GM12878 (cell line): ENCODE results near the gene DLAT. TPM values are rescaled to one million over a fixed set of nuclear protein-coding genes. Genes with fewer than 3 reads are reported as not detected.

Experiments
- ATAC-seq: fragments of 200-7000 bp; cut with Tn5 transposase; 3 replicates; pipeline ENCODE4 v1.9.1; 2020; ENCODE audit warnings: mild to moderate bottlenecking, moderate library complexity
- BruUV-seq: library from RNA; stranded (reverse); fragments of 400-500 nt; replicated peaks from 2 replicates; lab custom pipeline; 2021; lab: Mats Ljungman, UMichigan
- CTCF ChIA-PET: fragments of 300-600 bp; sonication (Branson Sonifier 250); formaldehyde crosslinking; extraction: SDS; loops from one replicate; lab custom pipeline; 2021; ENCODE audit warnings: inconsistent platforms; lab: Yijun Ruan, JAX
- POLR2A ChIA-PET: fragments of 350-600 bp; formaldehyde crosslinking; extraction: SDS; loops from one replicate; lab custom pipeline; 2021; ENCODE audit warnings: inconsistent platforms; lab: Charles Lee
- RAD21 ChIA-PET: fragments of 300-600 bp; sonication (Branson Sonifier 250); formaldehyde crosslinking; loops from one replicate; lab custom pipeline; 2023; ENCODE audit warnings: antibody characterized with exemption; ENCODE audit not compliant: unreplicated experiment; lab: Charles Lee
- SMC1A ChIA-PET: fragments of 300-600 bp; sonication (Branson Sonifier 250); formaldehyde crosslinking; loops from one replicate; lab custom pipeline; 2023; ENCODE audit not compliant: unreplicated experiment, uncharacterized antibody; lab: Charles Lee
- DNase-seq: peaks from one replicate; pipeline ENCODE4 v3.0.0-alpha.2; 2011; ENCODE audit warnings: low read depth, low spot score
- FAIRE-seq: peaks from 3 replicates; lab custom pipeline; 2011; peaks lifted over from hg19 to GRCh38; lab: Jason Lieb, UNC
- H2AFZ ChIP-seq: 2 replicates; pipeline ENCODE4 v1.6.0; 2011; ENCODE audit warnings: low read depth, low read length, control low read depth; ENCODE audit not compliant: control insufficient read depth
- H3K27ac ChIP-seq: 2 replicates; pipeline ENCODE4 v1.5.1; 2011; ENCODE audit warnings: control low read depth; ENCODE audit not compliant: control insufficient read depth, insufficient read depth
- H3K27me3 ChIP-seq, 2 experiments: replicated peaks in 1 of 2; 2 replicates each; pipeline versions ENCODE4 v1.6.0 to v1.6.1; 2011; ENCODE audit warnings: low read length in 1 of 2; ENCODE audit not compliant: control insufficient read depth in 2 of 2, insufficient read depth in 2 of 2
- H3K36me3 ChIP-seq, 2 experiments: 2 replicates each; pipeline ENCODE4 v1.5.1; 2011; ENCODE audit warnings: low read length in 1 of 2; ENCODE audit not compliant: control insufficient read depth in 2 of 2, insufficient read depth in 2 of 2
- H3K4me1 ChIP-seq: 2 replicates; pipeline ENCODE4 v1.6.1; 2011; ENCODE audit warnings: mild to moderate bottlenecking, low read length, moderate library complexity, mixed read lengths; ENCODE audit not compliant: control insufficient read depth, insufficient read depth
- H3K4me2 ChIP-seq: 2 replicates; pipeline ENCODE4 v1.6.0; 2011; ENCODE audit warnings: control low read depth; ENCODE audit not compliant: control insufficient read depth, insufficient read depth
- H3K4me3 ChIP-seq: fragments of 200-600 bp; sonication (generic); 2 replicates; pipeline ENCODE4 v1.5.1; 2016
- H3K79me2 ChIP-seq: 2 replicates; pipeline ENCODE4 v1.6.0; 2011; ENCODE audit warnings: low read length; ENCODE audit not compliant: control insufficient read depth, insufficient read depth
- H3K9ac ChIP-seq: 2 replicates; pipeline ENCODE4 v1.8.0; 2011; ENCODE audit warnings: low read length, control low read depth, mixed read lengths; ENCODE audit not compliant: control insufficient read depth, insufficient read depth
- H3K9me3 ChIP-seq: replicated peaks from 3 replicates; pipeline ENCODE4 v1.5.1; 2011; ENCODE audit warnings: mild to moderate bottlenecking, low read length; ENCODE audit not compliant: control insufficient read depth, insufficient read depth
- H4K20me1 ChIP-seq: 2 replicates; pipeline ENCODE4 v1.6.0; 2011; ENCODE audit not compliant: control insufficient read depth, insufficient read depth
- RAD21 ChIP-seq: IDR thresholded peaks from 2 replicates; pipeline ENCODE4 v1.6.1; 2011; ENCODE audit warnings: mild to moderate bottlenecking, low read depth, low read length, moderate library complexity; ENCODE audit not compliant: insufficient read depth
- SUPT20H ChIP-seq: IDR thresholded peaks from 2 replicates; pipeline ENCODE4 v1.6.1; 2011; ENCODE audit warnings: low read depth, mild to moderate bottlenecking, low read length, moderate library complexity, borderline replicate concordance; ENCODE audit not compliant: control insufficient read depth
- WGBS: methylation state at CpG from one replicate; pipeline ENCODE4 v1.1.6; 2016; ENCODE audit warnings: low lambda C conversion rate; ENCODE audit not compliant: insufficient replicate concordance, insufficient coverage; ENCODE audit errors: missing lambda C conversion rate; 5-methylcytosine and 5-hydroxymethylcytosine counted together
- in situ Hi-C: fragments of 300-500 bp; cut with MboI; formaldehyde crosslinking; loops from 9 replicates; pipeline ENCODE4 v1.14.3; 2018; ENCODE audit warnings: mixed read lengths
- intact Hi-C: fragments of 100-400 bp; cut with micrococcal nuclease; formaldehyde crosslinking; loops from one replicate; pipeline ENCODE4 v1.14.2; 2022; ENCODE audit not compliant: unreplicated experiment
- polyA plus RNA-seq, 11 experiments: library from polyadenylated mRNA; depleted of rRNA in 4 of 11; unstranded in 6 of 11; stranded (reverse) in 5 of 11; fragments of >200 nt; fragmentation: Nextera tagmentation in 4 of 11; fragmentation: Illumina TruSeq in 1 of 11; extraction: Ambion mirVana in 4 of 11; extraction: Trizol in 1 of 11; gene quantifications; 1 replicate in 1 of 11; 2 replicates in 10 of 11; pipeline versions ENCODE4 v1.2.1 to v1.2.3, GENCODE V29; 2011 to 2016; ENCODE audit warnings: inconsistent platforms in 2 of 11, missing spikeins in 2 of 11, low read depth in 1 of 11
- total RNA-seq, 4 experiments: library from RNA; depleted of rRNA in 3 of 4; stranded (reverse); fragments of >200 nt in 3 of 4; fragmentation: Illumina TruSeq in 1 of 4; extraction: Trizol in 1 of 4; gene quantifications; 2 replicates each; pipeline versions ENCODE4 v1.2.1 to v1.2.3, GENCODE V29; 2013 to 2021
- TF ChIP-seq, protein P1 (sequence below), 3 experiments: IDR thresholded peaks in 2 of 3; conservative IDR thresholded peaks in 1 of 3; 2 replicates each; pipeline ENCODE4 v1.5.1; 2011; ENCODE audit warnings: low read depth in 3 of 3, low read length in 3 of 3, mild to moderate bottlenecking in 3 of 3, control low read depth in 2 of 3, moderate library complexity in 2 of 3, inconsistent platforms in 1 of 3, mixed read lengths in 1 of 3; ENCODE audit not compliant: control insufficient read depth in 2 of 3, insufficient read depth in 1 of 3; ENCODE audit errors: extremely low read depth in 1 of 3

DLAT gene
- total and polyA plus RNA-seq, 10 of the 15 experiments (the other 5 are each of a cell fraction or from before 2014, with no cell fraction given): 16.5 to 79.9 (median 43.8) TPM

DNA sequence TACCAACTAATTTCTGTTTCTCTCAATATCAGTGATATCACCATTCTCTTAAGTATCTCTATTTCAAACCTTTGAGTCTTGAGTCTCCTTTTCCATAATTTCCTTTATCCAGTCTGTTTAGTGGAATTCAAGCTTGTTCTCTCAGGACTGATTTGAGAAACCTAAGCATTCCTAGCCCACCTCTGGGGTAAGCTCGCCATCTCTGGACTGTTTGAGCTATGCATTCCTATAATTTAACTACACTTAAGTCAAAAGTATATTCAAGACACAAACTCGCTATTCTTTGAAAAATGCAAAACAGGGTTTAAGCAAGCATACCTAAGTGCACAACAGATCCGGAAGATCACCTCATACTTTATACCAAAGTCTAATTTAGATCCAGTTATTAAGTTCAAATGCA, 2.1 kb upstream of the DLAT start:
- FAIRE-seq: no peak
- H2AFZ ChIP-seq: peak overlapping the region; percentile 50
- no peaks in the 10 kb centered on the region for H4K20me1 ChIP-seq
- H3K27me3 ChIP-seq: no peaks in the 10 kb centered on the region
- TF ChIP-seq, protein P1, sequence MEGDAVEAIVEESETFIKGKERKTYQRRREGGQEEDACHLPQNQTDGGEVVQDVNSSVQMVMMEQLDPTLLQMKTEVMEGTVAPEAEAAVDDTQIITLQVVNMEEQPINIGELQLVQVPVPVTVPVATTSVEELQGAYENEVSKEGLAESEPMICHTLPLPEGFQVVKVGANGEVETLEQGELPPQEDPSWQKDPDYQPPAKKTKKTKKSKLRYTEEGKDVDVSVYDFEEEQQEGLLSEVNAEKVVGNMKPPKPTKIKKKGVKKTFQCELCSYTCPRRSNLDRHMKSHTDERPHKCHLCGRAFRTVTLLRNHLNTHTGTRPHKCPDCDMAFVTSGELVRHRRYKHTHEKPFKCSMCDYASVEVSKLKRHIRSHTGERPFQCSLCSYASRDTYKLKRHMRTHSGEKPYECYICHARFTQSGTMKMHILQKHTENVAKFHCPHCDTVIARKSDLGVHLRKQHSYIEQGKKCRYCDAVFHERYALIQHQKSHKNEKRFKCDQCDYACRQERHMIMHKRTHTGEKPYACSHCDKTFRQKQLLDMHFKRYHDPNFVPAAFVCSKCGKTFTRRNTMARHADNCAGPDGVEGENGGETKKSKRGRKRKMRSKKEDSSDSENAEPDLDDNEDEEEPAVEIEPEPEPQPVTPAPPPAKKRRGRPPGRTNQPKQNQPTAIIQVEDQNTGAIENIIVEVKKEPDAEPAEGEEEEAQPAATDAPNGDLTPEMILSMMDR (IDR thresholded peaks at IDR 0.05 in 2 of 3, conservative IDR thresholded peaks at IDR 0.05 in 1 of 3; ENCODE audit: control insufficient read depth in 2 of 3, extremely low read depth in 1 of 3, insufficient read depth in 1 of 3, low read depth in 3 of 3, low read length in 3 of 3): peak in 1 of 3 experiments; percentile 17; a peak in 1 of 6 replicates
- TF ChIP-seq RAD21: peak; percentile 26; the same call in 1 of the 2 replicates
- no peak for TF ChIP-seq SUPT20H
- TF ChIP-seq, all 136 proteins: peak for 2
- Histone ChIP-seq H3K4me3 (no peak overlapping the region; the same call in none of the 2 replicates), H3K27ac (no peak overlapping the region), H3K4me2 (peak overlapping the region; percentile 79), H3K36me3 (no peaks in the 10 kb centered on the region; a peak in 1 of 4 replicates), H3K9ac (peak overlapping the region; percentile 84; the same call in 1 of the 2 replicates), H3K4me1 (peaks cover 9% of the 10 kb centered on the region), H3K9me3 (no peaks in the 10 kb centered on the region), H3K79me2 (peaks cover 15% of the 10 kb centered on the region)
- DNase-seq (no peak), ATAC-seq (no peak)
- SMC1A ChIA-PET: interaction anchor here (1.0 to 1.3 kb wide), 3 partner anchors 18 to 41 kb away, joined by 3 to 4 read pairs (median 3); no protein-coding TSS in a partner anchor
- in situ Hi-C loops (no loop called here), intact Hi-C loops (no loop called here)
- no TSS peak for BruUV-seq
- RAD21 ChIA-PET: interaction anchor here (1.5 kb wide), 1 partner anchor 92 kb away, joined by 5 read pairs; no protein-coding TSS in a partner anchor
- POLR2A ChIA-PET: no interaction called here
- CTCF ChIA-PET: interaction anchor here (1.0 to 1.6 kb wide), 4 partner anchors 18 to 437 kb away, joined by 3 to 6 read pairs (median 4); no protein-coding TSS in a partner anchor
- WGBS: 4% methylated on average over 3 of the region's 3 CpGs
